HepG2 (cell line): ENCODE data around the gene RPEL1. TPM values are rescaled to one million over a fixed set of nuclear protein-coding genes. Genes with fewer than 3 reads are reported as not detected.

Experiments used
- ARNT2 ChIP-seq: sonication (generic); formaldehyde crosslinking; IDR thresholded peaks from 2 replicates; pipeline ENCODE4 v1.8.0; 2022; ENCODE audit warnings: mild to moderate bottlenecking, low read depth, missing genetic modification reagents, moderate library complexity
- ELF3 ChIP-seq: IDR thresholded peaks from 2 replicates; pipeline ENCODE4 v1.6.1; 2016; ENCODE audit warnings: missing genetic modification reagents, missing compliant biosample characterization
- ETV5 ChIP-seq: IDR thresholded peaks from 2 replicates; pipeline ENCODE4 v1.6.1; 2018; ENCODE audit warnings: missing biosample characterization, missing genetic modification reagents, inconsistent platforms, borderline replicate concordance
- FOXK1 ChIP-seq: sonication (generic); formaldehyde crosslinking; IDR thresholded peaks from 2 replicates; pipeline ENCODE4 v1.4.0; 2020; ENCODE audit warnings: low read depth, missing genetic modification reagents, borderline replicate concordance
- FOXP1 ChIP-seq, 2 experiments: fragments of 450-650 bp in 1 of 2; IDR thresholded peaks; 2 replicates each; pipeline ENCODE4 v1.6.1; 2017 to 2018; ENCODE audit warnings: antibody characterized with exemption in 1 of 2
- GLMP ChIP-seq: sonication (generic); formaldehyde crosslinking; IDR thresholded peaks from 2 replicates; pipeline ENCODE4 v1.9.0; 2021; ENCODE audit warnings: missing genetic modification reagents, mild to moderate bottlenecking, borderline replicate concordance
- HNF1B ChIP-seq: sonication (generic); formaldehyde crosslinking; IDR thresholded peaks from 2 replicates; pipeline ENCODE4 v1.5.1; 2020; ENCODE audit warnings: mild to moderate bottlenecking, moderate library complexity, missing genetic modification reagents
- JUND ChIP-seq: sonication (generic); formaldehyde crosslinking; IDR thresholded peaks from 2 replicates; pipeline ENCODE4 v1.8.0; 2022; ENCODE audit warnings: mild to moderate bottlenecking, missing genetic modification reagents
- KLF11 ChIP-seq: IDR thresholded peaks from 2 replicates; pipeline ENCODE4 v1.6.1; 2016; ENCODE audit warnings: missing compliant biosample characterization
- MIXL1 ChIP-seq: IDR thresholded peaks from 2 replicates; pipeline ENCODE4 v1.6.1; 2016
- NFE2L2 ChIP-seq: fragments of 150-350 bp; IDR thresholded peaks from 2 replicates; pipeline ENCODE4 v1.6.1; 2014; ENCODE audit warnings: low read length
- POLR2AphosphoS5 ChIP-seq: IDR thresholded peaks from 2 replicates; pipeline ENCODE4 v1.6.1; 2012; ENCODE audit warnings: low read depth, low read length
- ZNF121 ChIP-seq: sonication (generic); formaldehyde crosslinking; IDR thresholded peaks from 2 replicates; pipeline ENCODE4 v1.5.0; 2020; ENCODE audit warnings: mild to moderate bottlenecking, missing genetic modification reagents
- ZNF326 ChIP-seq: sonication (generic); formaldehyde crosslinking; IDR thresholded peaks from 2 replicates; pipeline ENCODE4 v1.4.0; 2020; ENCODE audit warnings: missing genetic modification reagents, borderline replicate concordance
- polyA plus RNA-seq, 8 experiments: library from polyadenylated mRNA; depleted of rRNA in 3 of 8; stranded (reverse) in 7 of 8; unstranded in 1 of 8; fragments of >200 nt; fragmentation: Illumina TruSeq in 4 of 8; extraction: Trizol in 4 of 8; gene quantifications; 2 replicates each; pipeline versions ENCODE4 v1.2.1 to v1.2.3, GENCODE V29; 2011 to 2016; ENCODE audit warnings: low read depth in 4 of 8, missing spikeins in 1 of 8, mixed read lengths in 1 of 8; ENCODE audit not compliant: insufficient read depth in 1 of 8
- total RNA-seq, 5 experiments: library from RNA; depleted of rRNA; stranded (reverse); fragments of >200 nt; fragmentation: Illumina TruSeq; extraction: Trizol; gene quantifications; 2 replicates each; pipeline ENCODE4 v1.2.3, GENCODE V29; 2016; ENCODE audit warnings: low read depth in 1 of 5
- TF ChIP-seq, protein P1 (sequence below): sonication (generic); formaldehyde crosslinking; IDR thresholded peaks from 2 replicates; pipeline ENCODE4 v1.4.0; 2020; ENCODE audit warnings: missing genetic modification reagents
- TF ChIP-seq, protein P2 (sequence below): sonication (generic); formaldehyde crosslinking; IDR thresholded peaks from 2 replicates; pipeline ENCODE4 v1.4.0; 2020; ENCODE audit warnings: mild to moderate bottlenecking, missing genetic modification reagents
- TF ChIP-seq, protein P3 (sequence below): sonication (generic); formaldehyde crosslinking; IDR thresholded peaks from 2 replicates; pipeline ENCODE4 v1.8.1; 2023; ENCODE audit warnings: mild to moderate bottlenecking, missing genetic modification reagents

The RPEL1 gene
- total and polyA plus RNA-seq, 2 of the 13 experiments (the other 11 are each of a cell fraction or from before 2014, with no cell fraction given) = 0.04 to 0.07 TPM

GRCh38 chr10:103265717-103266329 lies 20.1 kb downstream of the RPEL1 start (continued):
- TF ChIP-seq, protein P1, sequence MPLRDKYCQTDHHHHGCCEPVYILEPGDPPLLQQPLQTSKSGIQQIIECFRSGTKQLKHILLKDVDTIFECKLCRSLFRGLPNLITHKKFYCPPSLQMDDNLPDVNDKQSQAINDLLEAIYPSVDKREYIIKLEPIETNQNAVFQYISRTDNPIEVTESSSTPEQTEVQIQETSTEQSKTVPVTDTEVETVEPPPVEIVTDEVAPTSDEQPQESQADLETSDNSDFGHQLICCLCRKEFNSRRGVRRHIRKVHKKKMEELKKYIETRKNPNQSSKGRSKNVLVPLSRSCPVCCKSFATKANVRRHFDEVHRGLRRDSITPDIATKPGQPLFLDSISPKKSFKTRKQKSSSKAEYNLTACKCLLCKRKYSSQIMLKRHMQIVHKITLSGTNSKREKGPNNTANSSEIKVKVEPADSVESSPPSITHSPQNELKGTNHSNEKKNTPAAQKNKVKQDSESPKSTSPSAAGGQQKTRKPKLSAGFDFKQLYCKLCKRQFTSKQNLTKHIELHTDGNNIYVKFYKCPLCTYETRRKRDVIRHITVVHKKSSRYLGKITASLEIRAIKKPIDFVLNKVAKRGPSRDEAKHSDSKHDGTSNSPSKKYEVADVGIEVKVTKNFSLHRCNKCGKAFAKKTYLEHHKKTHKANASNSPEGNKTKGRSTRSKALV = peak; percentile 74; the same call in 1 of the 2 replicates
- TF ChIP-seq HNF1B (CRISPR knock-in tag) (0 out of 2 replicates have a peak, but pooled peaks have one; percentile 23), ZNF121 (CRISPR knock-in tag) (no peak), POLR2AphosphoS5 (no peak), FOXK1 (peak; percentile 50; the same call in 1 of the 2 replicates), ELF3 (CRISPR knock-in tag) (peak; percentile 72; the same call in 1 of the 2 replicates), KLF11 (peak; percentile 91), ZNF326 (CRISPR knock-in tag) (no peak), MIXL1 (CRISPR knock-in tag) (peak; percentile 81), NFE2L2 (no peak), ARNT2 (CRISPR knock-in tag) (peak; percentile 44; the same call in 1 of the 2 replicates), FOXP1 (IDR thresholded peaks at IDR 0.05) (no peak), FOXP1 (CRISPR knock-in tag; IDR thresholded peaks at IDR 0.05) (peak; percentile 18; the same call in 1 of the 2 replicates), GLMP (CRISPR knock-in tag) (no peak), JUND (CRISPR knock-in tag) (no peak), ETV5 (CRISPR knock-in tag) (peak; percentile 47; the same call in 1 of the 2 replicates)
- TF ChIP-seq, protein P2, sequence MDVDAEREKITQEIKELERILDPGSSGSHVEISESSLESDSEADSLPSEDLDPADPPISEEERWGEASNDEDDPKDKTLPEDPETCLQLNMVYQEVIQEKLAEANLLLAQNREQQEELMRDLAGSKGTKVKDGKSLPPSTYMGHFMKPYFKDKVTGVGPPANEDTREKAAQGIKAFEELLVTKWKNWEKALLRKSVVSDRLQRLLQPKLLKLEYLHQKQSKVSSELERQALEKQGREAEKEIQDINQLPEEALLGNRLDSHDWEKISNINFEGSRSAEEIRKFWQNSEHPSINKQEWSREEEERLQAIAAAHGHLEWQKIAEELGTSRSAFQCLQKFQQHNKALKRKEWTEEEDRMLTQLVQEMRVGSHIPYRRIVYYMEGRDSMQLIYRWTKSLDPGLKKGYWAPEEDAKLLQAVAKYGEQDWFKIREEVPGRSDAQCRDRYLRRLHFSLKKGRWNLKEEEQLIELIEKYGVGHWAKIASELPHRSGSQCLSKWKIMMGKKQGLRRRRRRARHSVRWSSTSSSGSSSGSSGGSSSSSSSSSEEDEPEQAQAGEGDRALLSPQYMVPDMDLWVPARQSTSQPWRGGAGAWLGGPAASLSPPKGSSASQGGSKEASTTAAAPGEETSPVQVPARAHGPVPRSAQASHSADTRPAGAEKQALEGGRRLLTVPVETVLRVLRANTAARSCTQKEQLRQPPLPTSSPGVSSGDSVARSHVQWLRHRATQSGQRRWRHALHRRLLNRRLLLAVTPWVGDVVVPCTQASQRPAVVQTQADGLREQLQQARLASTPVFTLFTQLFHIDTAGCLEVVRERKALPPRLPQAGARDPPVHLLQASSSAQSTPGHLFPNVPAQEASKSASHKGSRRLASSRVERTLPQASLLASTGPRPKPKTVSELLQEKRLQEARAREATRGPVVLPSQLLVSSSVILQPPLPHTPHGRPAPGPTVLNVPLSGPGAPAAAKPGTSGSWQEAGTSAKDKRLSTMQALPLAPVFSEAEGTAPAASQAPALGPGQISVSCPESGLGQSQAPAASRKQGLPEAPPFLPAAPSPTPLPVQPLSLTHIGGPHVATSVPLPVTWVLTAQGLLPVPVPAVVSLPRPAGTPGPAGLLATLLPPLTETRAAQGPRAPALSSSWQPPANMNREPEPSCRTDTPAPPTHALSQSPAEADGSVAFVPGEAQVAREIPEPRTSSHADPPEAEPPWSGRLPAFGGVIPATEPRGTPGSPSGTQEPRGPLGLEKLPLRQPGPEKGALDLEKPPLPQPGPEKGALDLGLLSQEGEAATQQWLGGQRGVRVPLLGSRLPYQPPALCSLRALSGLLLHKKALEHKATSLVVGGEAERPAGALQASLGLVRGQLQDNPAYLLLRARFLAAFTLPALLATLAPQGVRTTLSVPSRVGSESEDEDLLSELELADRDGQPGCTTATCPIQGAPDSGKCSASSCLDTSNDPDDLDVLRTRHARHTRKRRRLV (CRISPR knock-in tag) = no peak
- TF ChIP-seq, protein P3, sequence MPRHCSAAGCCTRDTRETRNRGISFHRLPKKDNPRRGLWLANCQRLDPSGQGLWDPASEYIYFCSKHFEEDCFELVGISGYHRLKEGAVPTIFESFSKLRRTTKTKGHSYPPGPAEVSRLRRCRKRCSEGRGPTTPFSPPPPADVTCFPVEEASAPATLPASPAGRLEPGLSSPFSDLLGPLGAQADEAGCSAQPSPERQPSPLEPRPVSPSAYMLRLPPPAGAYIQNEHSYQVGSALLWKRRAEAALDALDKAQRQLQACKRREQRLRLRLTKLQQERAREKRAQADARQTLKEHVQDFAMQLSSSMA (CRISPR knock-in tag) = no peak
